HG03097 (cell line): ENCODE results near the gene CPTP.

Experiments used
- ATAC-seq: cut with Tn5 transposase; IDR thresholded peaks from one replicate; pipeline ENCODE4 v1.9.1; 2021; ENCODE audit not compliant: unreplicated experiment, low FRiP score

CPTP gene

DNA sequence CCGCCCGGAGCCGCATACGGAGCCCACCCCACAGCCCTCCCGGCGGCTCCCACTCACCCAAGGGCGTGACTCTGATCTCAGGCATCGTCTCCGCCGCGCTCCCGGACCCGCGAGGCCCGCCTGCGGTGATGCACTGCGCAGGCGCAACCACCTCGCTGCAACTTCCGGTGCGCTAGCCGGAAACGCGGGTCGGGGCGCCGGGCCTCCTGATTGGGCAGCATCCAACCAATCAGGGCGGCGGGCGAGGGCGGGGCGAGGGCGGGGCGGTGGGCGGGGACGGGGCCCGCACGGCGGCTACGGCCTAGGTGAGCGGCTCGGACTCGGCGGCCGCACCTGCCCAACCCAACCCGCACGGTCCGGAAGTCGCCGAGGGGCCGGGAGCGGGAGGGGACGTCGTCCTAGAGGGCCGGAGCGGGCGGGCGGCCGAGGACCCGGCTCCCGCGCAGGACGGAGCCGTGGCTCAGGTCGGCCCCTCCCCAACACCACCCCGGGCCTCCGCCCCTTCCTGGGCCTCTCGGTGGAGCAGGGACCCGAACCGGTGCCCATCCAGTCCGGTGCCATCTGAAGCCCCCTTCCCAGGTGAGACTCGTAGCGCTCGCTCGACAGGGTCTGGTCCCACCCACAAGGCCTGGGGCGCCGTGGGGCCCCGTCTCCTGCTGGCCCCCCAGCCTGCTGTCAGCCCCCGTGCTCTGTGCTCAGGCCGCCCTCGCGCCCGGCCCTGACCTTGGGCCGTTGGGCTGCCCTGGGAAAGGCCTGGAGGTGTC lies at the start of gene CPTP, which contains the start of gene INTS11:
Gene CPTP (plus strand): TSS at position 279 of the 764 bp plus-strand sequence. CDS start 2,109 bp downstream, outside the sequence.
Gene INTS11 (minus strand): TSS at position 137 of the 764 bp plus-strand sequence. CDS start 52 bp downstream, at position 85.
- peak; percentile 52 for ATAC-seq

DNA sequence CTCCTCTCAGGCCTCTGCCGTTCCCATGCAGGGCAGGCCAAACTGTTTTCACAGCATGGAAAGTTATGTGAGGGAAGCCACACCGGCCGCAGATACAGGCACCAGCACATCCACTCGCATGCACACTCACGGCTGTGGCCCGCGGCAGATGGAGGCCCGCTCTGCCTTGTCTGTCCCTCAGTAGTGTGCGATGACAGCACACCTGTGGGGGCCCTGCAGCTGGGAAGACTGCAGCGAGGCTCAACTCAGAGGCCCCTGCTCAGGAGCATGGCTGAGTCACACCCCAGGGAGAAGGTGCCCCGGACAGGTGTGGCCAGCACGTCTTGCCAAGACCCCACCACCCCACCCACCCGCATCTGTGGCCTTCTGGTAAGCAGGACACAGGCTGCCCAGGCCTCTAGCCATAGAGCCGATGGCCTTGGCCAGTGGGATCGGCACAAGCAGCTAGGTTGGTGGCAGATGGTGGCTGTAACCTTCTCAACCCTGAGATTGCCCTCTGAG lies 49.6 kb upstream of the CPTP start:
- no peak for ATAC-seq

DNA sequence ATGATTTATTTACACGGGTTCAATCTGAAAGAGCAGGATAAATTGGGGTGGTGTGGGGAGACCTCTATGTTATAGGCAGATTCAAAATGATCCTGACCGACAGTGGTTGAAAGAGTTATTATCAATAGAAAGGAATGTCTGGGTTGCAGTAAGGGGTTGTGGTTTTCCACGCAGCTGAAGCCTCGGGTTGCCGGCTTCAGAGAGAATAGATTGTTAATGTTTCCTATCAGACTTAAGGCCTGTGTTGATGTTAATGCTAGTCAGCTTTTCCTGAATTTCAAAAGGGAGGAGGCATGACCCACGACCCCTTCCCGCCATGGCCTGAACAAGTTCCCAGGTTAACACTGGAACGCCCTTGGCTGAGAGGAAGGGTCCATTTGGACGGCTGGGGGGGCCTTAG lies 48.8 kb upstream of the CPTP start:
- no peak for ATAC-seq

DNA sequence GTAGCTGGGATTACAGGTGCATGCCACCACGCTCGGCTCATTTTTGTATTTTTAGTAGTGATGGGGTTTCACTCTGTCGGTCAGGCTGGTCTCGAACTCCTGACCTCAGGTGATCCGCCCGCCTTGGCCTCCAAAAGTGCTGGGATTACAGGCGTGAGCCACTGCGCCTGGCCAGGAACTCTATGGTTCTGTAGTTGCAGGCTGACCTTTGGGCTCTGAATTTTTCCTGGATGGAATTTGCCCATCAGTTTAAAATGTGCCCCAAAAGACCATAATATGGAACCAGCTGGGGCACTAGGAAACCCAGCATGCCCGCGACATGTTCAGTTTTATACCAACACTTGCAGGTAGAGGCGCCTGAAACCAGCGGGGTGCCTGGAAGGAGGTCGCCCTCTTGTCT lies 46.0 kb upstream of the CPTP start:
- no peak for ATAC-seq

DNA sequence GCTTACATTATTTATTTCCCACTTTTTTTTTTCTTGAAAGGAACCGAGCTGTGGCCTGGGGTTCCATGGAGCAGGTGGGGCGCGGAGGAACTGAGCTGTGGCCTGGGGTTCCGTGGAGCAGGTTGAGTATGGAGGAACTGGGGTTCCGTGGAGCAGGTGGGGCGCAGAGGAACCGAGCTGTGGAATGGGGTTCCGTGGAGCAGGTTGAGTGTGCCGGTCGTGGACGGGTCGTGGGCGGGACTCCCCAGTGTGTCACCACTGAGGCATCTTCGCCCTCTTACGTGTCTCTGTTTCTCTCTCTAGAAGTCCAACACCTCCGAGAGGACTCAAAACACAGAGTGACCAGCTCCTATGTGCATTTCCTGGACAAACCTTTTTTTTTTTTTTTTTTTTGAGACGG lies 45.6 kb upstream of the CPTP start:
- ATAC-seq: no peak

DNA sequence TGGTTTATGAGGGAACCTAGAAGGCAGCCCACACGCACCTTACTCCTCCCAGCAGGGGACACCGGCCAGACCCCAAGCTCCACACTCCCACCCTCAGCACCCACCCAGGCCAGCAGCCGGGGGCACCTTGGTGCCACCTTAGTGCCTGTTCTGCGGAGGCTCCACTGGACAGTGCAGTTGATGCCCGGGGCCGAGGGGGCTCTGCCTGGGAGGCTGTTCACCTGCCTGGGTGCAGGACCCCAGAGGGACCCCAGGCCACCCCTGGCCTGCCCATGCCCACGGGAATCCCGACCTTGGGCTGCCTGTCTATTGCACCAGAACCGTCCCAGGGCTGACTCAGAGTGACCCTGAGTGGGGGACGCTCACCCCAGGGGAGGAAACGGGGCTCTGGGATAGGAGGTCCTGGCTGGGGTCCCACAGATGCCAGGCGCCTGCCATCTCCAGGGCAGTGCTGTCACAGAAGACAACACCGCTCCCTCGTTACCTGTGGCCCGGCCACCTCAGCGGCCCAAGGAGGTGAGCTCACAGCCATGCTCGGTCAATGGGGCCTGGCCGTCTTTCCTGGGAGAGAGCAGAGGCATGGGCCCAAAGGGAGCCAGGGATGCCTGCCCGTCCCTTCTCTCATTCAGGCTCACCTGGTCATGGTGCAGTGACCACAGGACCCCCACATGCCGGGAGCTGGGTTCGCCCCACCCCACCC lies 43.7 kb upstream of the CPTP start:
- ATAC-seq: no peak

DNA sequence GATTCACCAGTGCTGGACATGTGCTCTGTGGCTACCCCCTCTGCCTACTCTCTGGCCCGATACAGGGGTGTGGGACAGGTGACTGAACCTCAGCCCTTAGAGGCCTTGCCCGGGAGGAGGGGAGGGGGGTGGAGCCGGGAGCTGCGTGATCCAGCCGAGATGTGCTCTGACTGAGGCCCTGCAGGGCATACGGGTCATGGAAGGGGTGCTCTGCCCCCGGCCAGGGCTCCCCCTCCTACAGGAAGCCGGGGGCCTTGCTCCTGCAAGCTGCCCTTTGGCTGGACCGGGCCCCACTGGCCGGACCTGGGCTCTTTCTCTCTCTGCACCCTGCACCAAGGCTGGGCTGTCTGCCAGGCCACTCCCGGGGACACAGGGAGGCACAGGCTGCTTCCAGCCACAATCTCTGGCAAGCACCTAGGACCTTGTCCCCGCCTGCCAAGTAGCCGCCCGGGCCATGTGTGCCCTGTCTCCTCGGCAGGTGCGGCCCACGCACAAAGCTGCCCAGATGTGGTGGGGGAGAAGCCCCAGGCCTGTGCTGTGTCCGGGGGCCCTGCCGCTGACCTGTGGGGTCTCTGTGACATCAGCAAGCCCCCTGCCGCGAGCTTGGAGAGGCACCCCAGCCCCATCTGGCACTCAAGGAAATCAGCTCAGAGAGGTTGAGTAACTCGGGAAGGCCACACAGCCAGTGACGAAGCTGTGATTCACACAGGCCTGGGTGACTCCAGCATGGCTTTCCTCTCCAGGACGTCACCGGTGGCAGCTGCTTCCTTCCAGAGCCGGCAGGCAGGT lies 42.9 kb upstream of the CPTP start:
- ATAC-seq: no peak

DNA sequence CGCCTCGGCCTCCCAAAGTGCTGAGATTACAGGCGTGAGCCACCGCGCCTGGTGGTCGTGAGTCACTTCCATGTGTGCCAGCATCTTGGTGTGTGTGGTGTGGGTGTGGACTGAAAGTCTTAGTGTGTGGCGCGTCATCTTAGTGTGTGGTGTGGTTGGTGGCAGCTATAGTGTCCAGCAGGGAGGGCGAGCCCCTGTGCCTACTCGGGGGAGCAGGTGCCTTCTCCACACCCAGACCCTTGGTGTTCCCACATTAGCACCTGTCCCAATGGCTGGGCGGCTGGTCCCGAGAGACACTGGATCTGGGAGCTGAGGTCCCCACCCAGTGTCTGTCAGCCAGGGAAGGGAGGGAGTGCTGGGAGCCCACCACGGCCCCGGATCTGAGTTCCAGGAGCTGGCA lies 41.6 kb upstream of the CPTP start:
- ATAC-seq: no peak

DNA sequence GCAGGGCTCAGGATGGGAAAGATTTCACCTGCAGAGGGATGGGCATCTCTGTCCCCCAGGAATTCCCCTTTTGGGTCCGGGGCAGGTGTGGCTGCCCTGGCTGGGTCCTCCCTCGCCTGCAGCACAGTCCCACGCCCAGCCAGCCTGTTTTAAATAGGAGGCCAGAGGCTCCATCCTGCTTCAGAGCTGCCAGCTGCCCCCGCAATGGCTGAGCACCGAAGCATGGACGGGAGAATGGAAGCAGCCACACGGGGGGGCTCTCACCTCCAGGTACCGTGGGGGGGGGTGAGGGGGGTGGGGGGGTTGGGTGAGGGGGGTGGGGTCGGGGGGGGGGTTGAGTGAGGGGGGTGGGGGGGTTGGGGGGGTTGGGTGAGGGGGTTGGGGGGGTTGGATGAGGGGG lies 40.8 kb upstream of the CPTP start:
- no peak for ATAC-seq

DNA sequence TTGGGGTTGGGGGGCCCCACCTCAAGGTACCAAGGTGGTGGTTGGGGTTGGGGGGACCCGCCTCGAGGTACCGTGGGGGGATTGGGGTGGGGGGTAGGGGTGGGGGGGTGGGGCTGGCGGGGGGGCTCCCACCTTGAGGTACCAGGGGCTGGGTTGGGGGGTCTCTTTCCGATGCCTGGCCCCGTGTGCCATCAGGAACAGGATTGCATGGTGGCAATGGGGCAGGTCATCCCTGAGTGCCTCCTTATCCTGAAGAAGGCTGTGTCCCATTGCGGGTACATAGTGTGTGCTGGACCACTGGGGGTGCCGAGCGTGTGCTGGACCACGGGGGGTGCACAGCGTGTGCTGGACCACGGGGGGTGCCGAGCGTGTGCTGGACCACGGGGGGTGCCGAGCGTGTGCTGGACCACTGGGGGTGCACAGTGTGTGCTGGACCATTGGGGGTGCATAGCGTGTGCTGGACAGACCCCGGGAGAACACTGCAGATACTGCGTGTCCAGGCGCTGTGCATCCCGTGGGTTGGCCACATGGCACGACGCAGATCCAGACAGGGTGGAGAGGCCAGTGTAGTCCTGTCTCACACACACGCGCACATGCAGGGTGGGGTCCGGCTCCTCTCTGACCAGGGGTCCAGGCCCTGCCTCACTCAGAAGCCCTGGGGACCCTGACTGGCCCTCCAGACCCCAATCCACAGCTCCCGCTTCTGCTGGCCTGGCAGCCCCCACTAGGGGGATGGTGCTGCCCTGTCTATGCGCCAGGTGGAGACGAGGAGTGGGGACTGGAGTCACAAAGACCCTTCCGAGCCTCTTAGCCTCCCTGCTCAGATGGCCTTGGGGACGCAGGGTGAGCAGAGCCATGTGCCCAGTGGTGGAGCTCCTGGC lies 40.1 kb upstream of the CPTP start:
- no peak for ATAC-seq

DNA sequence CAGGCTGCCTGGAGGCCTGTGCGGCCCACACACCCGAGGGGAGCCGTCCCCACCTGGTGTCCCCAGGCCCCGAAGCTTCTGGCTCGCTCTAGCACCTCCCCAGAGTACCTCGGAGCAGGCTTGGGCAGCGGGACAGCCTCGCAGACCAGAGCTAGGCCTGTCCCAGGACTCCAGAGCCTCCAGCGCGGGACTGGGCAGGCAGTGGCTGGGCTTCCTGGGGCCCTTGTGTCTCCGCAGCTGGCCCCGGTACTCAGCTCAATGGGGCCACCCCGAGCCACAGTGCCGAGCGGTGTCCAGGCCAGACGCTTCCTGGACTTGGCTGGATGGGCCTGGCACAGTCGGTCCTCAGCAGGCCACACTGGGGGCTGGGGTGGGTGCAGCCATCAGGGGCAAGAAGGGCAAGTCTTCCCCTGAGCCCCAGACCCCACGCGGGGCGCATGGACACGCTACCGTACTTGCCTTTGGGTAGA lies 39.5 kb upstream of the CPTP start:
- no peak for ATAC-seq

DNA sequence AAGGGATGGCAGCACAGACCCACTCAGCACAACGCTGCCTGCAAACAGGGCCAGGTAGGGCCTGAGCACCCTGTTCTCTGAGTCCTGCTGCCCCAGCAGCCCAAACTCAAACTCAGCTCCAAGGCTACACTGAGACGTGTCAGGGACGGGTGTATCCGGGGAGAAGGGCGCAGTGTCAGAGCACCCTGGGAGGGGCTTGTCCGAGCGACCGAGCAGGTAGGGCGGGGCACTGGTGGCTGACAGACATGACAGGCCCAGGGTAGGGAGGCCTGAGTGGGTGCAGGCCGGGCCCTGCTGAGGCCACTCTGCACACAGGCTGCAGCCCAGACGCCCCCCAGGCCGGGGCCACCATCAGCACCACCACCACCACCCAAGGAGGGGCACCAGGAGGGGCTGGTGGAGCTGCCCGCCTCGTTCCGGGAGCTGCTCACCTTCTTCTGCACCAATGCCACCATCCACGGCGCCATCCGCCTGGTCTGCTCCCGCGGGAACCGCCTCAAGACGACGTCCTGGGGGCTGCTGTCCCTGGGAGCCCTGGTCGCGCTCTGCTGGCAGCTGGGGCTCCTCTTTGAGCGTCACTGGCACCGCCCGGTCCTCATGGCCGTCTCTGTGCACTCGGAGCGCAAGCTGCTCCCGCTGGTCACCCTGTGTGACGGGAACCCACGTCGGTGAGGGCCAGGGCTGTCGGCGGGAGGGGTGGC lies 38.8 kb upstream of the CPTP start:
- ATAC-seq: no peak

DNA sequence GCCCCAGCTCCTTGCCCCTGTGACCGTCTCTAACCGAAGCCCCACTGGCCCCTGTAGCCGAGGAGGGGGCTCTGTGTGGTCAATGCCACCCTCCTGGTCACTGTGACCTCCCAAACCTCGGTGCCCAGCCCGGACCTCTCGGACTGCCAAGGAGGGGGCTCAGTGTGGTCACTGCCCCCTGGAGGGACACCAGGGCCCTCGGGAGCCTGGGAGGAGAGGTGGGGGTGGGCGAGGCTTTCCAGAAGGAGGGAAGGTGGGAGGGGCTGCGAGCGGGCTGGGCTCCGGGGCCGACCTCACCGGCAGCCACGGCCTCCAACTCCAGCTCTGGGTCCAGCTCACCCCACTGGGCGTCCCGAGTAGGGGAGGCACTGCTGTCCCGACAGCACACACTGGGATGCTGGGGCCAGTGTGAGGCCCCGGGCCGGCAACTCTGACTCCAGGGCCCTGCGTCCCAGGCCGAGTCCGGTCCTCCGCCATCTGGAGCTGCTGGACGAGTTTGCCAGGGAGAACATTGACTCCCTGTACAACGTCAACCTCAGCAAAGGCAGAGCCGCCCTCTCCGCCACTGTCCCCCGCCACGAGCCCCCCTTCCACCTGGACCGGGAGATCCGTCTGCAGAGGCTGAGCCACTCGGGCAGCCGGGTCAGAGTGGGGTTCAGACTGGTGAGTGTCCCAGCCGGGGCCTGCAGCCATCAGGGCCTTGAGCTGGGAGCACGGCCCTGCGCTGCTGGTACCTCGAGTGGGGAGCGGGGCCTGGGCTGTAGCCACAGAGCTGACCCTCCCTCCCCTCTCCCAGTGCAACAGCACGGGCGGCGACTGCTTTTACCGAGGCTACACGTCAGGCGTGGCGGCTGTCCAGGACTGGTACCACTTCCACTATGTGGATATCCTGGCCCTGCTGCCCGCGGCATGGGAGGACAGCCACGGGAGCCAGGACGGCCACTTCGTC lies 38.0 kb upstream of the CPTP start:
- ATAC-seq: no peak

DNA sequence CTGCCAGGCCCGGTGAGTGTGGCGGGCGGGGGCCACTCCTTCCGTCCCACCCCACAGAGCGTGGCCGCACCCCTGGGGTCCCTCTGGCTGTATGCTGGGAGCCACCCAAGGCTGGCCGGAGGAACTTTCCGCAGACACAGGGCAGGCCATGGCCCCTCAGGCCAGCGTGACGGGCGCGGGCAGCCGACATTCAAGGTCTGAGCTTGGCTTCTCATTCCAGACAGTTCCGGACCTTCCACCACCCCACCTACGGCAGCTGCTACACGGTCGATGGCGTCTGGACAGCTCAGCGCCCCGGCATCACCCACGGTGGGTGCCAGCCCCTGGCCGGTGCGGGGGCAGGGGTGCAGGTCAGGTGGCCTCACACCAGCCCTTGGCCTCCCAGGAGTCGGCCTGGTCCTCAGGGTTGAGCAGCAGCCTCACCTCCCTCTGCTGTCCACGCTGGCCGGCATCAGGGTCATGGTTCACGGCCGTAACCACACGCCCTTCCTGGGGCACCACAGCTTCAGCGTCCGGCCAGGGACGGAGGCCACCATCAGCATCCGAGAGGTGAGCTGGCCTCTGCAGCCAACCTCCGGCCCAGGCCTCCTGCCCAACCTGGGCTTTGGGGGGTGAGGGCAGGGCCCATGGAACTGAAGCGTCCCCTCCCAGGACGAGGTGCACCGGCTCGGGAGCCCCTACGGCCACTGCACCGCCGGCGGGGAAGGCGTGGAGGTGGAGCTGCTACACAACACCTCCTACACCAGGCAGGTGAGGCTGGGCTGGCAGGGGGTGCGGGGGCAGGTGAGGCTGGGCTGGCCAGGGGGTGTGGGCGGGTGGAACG lies 37.1 kb upstream of the CPTP start:
- ATAC-seq: no peak

DNA sequence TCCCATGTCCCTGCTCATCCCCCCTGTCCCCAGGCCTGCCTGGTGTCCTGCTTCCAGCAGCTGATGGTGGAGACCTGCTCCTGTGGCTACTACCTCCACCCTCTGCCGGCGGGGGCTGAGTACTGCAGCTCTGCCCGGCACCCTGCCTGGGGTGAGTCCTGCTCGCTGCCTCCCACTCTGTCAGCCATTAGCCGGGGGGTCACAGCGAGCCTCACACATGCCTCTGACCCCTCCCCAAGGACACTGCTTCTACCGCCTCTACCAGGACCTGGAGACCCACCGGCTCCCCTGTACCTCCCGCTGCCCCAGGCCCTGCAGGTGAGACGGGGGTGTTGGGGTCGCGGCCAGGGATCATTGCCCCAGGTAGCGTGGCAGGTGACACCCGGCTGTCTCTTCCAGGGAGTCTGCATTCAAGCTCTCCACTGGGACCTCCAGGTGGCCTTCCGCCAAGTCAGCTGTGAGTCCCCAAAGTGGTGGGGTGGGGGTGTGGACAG lies 34.3 kb upstream of the CPTP start:
- no peak for ATAC-seq

DNA sequence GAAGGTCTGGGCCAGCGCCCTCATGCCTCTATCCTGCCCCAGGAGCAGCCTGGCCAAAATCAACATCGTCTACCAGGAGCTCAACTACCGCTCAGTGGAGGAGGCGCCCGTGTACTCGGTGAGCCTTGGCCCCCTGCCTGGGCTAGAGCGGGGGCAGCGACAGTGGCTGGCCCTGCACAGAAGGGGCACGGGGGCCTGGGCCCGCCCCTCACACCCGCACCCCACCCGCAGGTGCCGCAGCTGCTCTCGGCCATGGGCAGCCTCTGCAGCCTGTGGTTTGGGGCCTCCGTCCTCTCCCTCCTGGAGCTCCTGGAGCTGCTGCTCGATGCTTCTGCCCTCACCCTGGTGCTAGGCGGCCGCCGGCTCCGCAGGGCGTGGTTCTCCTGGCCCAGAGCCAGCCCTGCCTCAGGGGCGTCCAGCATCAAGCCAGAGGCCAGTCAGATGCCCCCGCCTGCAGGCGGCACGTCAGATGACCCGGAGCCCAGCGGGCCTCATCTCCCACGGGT lies 33.5 kb upstream of the CPTP start:
- no peak for ATAC-seq
